GM19324 (cell line): Measurements from ENCODE around the gene WNT2B.

Source experiments
- ATAC-seq: cut with Tn5 transposase; IDR thresholded peaks from one replicate; pipeline ENCODE4 v1.9.1; 2021; ENCODE audit warnings: mild to moderate bottlenecking, moderate library complexity; ENCODE audit not compliant: unreplicated experiment, low FRiP score

WNT2B gene

GRCh38 chr1:112524986-112525385, 16.2 kb downstream of the WNT2B start:
- ATAC-seq: no peak

GRCh38 chr1:112527266-112528010, 18.7 kb downstream of the WNT2B start:
- no peak for ATAC-seq

DNA sequence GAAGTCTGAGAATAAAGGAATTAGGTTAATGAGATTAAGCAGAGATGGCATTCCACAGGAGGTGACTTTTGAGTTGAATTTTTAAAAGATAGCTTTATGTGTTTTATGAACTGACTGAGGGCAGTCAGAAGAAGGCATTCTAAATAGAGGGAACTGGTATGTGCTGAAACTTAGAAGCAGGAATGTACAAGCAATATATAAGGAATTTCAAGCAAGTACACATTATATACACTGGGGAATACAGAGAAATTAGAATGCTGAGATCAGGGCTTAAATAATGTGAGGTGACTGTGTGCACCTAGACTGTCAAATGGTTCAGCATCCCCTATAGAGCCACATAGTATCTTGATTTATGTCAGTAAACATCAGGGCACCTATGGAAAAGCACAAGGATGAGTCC, 19.3 kb downstream of the WNT2B start:
- no peak for ATAC-seq

DNA sequence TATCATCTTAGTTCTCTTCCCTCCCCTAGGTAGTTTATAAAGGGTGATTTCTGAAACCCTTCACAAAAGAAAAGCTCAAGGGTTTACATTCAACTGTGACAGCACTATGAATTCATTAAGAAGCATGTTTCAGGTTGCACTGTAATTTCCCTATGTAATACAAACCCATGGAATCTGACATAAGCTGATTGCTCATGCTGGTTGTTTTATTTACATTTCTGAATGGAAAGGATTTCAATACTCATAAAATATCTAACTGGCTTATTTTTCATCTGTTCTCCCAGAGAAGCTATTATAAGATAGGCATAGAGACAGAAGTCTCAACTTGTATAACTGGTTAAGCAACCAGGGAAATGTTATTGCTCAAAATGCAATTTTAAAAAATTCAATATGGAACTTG, 20.5 kb downstream of the WNT2B start:
- ATAC-seq: no peak

DNA sequence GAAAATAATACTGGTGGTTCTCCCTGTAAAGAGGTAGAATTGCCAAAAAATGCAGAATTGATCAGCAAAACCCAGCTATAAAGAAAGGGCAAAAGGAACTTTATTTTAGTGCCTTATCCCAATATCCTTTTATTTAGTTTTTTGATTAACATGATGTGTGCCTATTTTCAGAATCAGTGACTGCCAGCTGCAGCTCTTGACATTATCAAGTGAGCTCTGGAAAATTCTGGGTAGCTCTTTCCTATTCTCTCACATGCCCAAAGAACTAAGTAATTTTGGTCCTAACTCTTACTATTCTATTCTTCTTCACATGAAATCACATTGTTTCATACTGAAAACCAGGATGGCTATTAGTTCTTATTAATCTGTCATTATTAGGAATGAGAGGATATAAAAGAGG, 22.1 kb downstream of the WNT2B start:
- no peak for ATAC-seq

GRCh38 chr1:112532064-112532463, 23.3 kb downstream of the WNT2B start:
- no peak for ATAC-seq

DNA sequence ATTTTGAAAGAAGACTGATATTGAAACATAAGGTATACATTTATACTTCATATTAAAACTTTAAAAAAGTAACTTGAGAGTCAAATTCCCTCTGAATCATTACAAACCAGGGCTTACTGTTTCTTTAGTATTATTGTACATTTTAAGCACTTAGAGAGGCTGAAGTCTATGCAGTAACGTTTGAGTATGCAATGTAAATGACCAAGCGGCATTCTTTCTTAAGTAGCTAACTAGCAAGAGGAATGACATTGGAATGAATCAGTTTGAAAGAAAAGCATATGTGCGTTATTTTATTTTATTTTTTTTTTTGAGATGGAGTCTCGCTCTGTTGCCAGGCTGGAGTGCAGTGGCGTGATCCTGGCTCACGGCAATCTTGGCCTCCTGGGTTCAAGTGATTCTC, 24.3 kb downstream of the WNT2B start:
- ATAC-seq: no peak

DNA sequence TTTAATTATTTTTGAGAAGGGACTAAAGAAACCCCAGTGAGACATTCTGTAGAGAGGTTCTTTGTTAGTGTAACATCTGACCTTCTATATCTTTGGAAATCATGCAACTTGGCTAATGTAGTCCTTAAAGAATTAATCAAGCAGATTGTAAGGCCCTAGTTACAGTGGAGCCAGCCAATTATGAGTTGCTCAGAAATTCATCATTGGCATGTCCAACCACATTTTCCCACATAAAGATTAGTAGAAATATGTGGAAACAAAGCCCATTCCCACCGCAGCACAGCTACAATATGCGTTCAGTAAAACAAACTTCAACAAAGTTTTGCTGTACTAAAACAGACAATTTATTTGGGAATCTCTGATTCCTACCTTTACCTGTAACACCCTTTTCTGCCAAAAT, 27.8 kb downstream of the WNT2B start:
- ATAC-seq: no peak

- no peak for ATAC-seq
Observed at GRCh38 chr1:112537456-112537855, 28.7 kb downstream of the WNT2B start.

DNA sequence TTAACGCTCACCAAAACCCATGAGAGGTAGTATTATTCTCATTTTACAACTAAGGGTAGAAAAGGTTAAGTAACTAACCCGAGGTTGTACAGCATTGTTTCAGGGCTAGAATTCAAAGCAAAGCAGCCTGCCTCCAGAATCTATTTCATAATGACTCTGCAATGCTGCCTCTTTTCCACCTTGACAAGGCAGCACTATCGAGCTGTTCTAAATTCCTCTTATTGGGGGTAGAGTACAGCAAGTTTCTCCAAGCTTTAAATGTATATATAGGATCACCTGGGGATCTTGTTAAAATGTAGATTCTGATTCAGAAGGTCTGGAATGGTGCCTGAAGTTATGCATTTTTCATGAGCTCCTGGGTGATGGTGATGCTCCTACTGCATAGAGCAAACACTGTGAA, 30.1 kb downstream of the WNT2B start:
- ATAC-seq: no peak

- ATAC-seq: no peak
Observed at GRCh38 chr1:112540226-112540794, 31.5 kb downstream of the WNT2B start.

- ATAC-seq: no peak
Observed at GRCh38 chr1:112541299-112541698, 32.5 kb downstream of the WNT2B start.

- no peak for ATAC-seq
Observed at GRCh38 chr1:112542206-112542973, 33.6 kb downstream of the WNT2B start.

DNA sequence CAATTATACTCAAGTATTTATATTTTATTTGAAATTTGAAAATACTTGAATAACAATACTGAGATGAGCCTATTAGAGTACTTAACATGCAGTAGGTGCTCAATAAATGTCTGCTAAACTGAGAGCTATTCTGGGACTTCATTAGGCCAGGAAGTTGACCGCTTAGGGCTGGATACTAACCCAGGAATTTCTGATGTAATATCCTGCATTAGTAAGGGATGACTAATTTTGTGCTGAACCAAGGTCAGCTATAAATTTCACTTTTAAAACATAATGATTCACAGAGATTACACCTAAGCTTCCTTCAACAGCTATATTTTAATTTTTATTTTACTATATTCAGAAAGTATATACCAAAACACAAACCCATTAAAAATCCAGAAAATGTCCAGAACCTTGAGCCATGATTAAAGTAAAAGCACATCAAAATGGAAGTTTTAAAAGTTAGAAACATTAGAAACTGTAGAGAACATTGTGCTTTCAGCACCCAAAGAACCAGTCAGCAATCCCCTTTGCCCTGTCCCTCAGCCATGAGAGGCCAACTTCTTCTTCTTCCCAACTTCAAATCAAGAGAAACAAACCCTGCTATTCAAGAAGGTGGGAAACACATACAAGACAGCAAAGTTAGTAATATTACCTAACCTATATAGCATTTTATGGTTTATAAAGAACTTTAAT, 35.4 kb downstream of the WNT2B start:
- no peak for ATAC-seq

DNA sequence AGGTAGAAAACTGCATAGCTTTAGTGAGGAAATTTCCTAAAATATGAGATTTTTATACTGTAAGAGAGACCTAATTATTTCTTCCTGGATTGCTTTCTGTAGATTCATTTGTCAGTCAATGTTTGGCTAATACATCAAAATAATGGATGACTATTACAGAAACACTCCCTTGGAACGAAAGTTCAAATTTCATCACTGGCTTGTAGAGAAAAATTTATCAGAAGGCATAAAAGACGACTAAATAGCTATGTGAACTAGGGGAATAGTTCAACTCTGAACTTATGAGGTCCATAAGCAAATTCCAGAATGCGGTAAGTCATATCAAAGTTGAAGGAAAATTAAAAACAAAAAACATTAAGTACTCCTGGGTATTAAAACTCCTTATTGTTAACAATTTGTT, 36.0 kb downstream of the WNT2B start:
- ATAC-seq: no peak

DNA sequence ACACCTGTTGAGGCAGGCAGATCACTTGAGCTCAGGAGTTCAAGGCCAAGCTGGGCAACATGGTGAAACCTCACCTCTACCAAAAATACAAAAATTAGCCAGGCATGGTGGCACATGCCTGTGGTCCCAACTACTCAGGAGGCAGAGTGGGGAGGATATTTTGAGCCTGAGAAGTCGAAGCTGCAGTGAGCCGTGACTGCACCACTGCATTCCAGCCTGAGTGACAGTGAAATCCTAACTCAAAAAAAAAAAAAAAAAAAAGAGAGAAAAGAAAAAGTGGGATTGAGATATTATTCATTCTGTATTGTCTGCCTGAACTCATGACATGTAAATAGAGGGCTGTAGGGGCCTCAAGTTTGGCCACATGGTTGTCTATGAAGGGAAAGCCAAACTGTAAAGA, 37.3 kb downstream of the WNT2B start:
- no peak for ATAC-seq

DNA sequence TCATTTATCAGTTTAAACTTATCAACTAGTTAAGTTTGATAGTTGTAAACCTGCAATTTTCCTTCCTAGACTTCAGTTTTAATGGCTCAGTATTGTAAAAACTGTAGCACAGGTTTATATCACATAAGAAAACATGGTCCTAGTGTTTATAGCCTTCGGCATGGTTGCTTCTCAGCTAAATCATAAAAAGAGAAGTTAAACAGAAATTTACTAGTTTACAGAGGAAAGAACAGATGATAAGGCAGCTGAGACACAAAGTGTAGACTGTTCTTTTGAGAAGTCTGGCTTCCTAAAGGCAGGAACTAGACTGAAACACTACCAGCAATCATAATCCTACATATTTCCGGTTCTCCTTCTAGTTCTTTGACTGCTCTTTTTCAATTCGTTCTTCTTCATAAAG, 39.8 kb downstream of the WNT2B start:
- no peak for ATAC-seq

- ATAC-seq: no peak
Observed at GRCh38 chr1:112549590-112549989, 40.8 kb downstream of the WNT2B start.

GRCh38 chr1:112554411-112554810, 45.6 kb downstream of the WNT2B start:
- no peak for ATAC-seq

DNA sequence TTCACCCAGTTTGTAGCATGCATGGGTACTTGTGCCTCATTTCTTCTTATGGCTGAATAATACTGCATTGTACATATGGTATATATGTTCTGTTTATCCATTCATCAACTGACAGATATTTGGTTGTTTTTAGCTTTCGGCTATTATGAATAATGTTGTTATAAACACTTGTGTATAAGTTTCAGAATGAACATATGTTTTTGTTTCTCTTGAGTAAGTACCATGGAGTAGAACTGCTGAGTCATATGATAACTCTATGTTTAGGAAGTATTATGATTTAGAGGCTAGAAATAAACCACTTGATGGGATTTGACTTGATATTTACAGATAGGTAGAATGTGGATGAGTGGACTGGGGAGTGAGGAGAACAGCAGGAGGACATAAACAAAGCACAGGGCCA, 48.6 kb downstream of the WNT2B start:
- no peak for ATAC-seq

DNA sequence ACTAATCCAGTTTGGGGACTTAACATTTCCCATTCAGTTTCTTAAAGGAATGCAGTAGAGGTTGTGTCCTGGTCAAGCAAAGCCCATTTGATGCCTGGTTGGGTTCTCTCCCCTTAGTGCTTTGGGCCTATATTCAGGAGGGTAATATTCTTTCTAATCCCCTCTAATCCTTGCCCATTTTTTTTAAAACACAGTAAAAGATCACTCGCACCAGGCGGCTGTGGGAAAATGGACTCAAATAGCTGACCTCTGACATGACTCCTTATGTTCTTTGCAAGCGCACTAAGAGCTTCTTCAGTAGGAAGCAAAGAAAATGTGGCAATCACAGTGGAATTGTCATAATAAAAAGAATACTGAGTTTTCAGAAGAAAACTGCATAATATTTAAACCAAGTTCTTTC, 49.9 kb downstream of the WNT2B start:
- ATAC-seq: no peak
